ENCODE measurements around the gene AGR2. TPM values are rescaled to one million over a fixed set of nuclear protein-coding genes. Genes with fewer than 3 reads are reported as not detected.

Gene AGR2
- total RNA-seq, 1 donor from 2014 or later: not detected

DNA sequence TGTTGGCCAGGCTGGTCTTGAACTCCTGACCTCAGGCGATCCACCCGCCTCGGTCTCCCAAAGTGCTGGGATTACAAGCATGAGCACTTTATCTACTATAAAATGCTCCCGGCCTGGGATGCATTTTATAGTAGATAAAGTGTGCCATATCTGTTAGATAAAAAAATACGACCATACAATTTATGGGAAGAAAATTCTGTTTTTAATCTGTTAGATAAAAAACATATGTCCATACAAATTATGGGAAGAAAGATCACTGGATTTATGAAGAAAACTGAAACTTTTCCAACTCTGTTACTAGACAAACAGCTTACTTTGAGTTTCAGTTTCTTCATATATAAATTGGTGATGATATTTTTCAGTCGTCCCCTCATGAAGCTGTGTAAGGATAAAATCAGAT, 46.8 kb downstream of the AGR2 start:
- Histone ChIP-seq H3K4me1 (no peaks in the 10 kb centered on the region), H3K9me3 (no peaks in the 10 kb centered on the region), H3K36me3 (no peaks in the 10 kb centered on the region), H3K4me3 (no peak overlapping the region), H3K27ac (no peak overlapping the region), H3K27me3 (no peaks in the 10 kb centered on the region)
- no peak for DNase-seq (ENCODE audit: low spot score in 2 of 2)
- intact Hi-C loops (cut with DNase I): no loop called here
- no peak for TF ChIP-seq CTCF (IDR thresholded peaks at IDR 0.05)

DNA sequence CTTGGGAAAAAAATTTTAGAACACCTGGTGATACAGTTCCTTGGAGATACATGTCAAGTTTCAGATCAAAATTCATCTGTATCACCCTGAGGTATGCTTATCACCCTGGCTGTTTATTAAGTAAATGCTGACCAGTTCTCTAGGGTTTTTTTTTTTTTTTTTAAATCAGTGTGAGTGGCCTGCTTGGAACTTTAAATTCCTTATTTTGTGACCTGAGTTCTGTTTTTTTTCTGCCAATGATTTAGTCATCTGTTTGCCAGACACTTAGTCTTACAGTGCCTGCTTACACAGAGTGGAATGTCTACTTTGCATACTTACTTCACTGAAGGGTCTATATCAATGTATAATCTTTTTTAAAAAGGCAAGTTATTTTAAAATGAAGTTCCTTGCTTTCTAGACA, 49.4 kb downstream of the AGR2 start:
- Histone ChIP-seq H3K9me3 (no peaks in the 10 kb centered on the region), H3K4me3 (no peak overlapping the region), H3K4me1 (no peaks in the 10 kb centered on the region), H3K36me3 (no peaks in the 10 kb centered on the region), H3K27me3 (no peaks in the 10 kb centered on the region), H3K27ac (no peak overlapping the region)
- no peak for DNase-seq (ENCODE audit: low spot score in 2 of 2)
- intact Hi-C loops (cut with DNase I): no loop called here
- no peak for TF ChIP-seq CTCF (IDR thresholded peaks at IDR 0.05)

DNA sequence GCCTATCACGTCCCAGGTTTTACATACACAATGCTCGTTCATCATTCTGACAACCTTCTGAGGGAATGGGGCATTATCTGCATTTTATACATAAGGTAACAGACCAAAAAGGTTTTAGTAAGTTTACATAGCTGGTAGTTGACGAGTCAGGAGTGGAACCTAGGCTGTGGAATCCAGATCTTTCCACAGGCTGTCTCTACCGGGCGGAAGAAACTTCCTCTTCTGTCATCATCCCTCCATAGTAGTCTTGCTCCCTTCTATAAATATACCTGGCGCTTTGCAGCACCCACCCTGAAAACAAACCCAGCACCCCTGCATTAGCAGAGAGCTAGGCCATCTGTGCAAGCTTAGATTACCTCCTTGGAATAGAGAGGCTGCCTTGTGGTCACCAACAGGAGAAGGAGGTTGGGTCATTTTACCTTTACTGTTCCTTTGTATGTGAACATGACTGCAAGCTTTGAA, 49.9 kb downstream of the AGR2 start:
- Histone ChIP-seq H3K27ac (no peak overlapping the region), H3K36me3 (no peaks in the 10 kb centered on the region), H3K9me3 (no peaks in the 10 kb centered on the region), H3K27me3 (no peaks in the 10 kb centered on the region), H3K4me3 (peak overlapping the region in 1 of 2 donors; percentile 76), H3K4me1 (no peaks in the 10 kb centered on the region)
- DNase-seq (ENCODE audit: low spot score in 2 of 2): no peak
- no peak for TF ChIP-seq CTCF (IDR thresholded peaks at IDR 0.05)
- intact Hi-C loops (cut with DNase I): no loop called here

DNA sequence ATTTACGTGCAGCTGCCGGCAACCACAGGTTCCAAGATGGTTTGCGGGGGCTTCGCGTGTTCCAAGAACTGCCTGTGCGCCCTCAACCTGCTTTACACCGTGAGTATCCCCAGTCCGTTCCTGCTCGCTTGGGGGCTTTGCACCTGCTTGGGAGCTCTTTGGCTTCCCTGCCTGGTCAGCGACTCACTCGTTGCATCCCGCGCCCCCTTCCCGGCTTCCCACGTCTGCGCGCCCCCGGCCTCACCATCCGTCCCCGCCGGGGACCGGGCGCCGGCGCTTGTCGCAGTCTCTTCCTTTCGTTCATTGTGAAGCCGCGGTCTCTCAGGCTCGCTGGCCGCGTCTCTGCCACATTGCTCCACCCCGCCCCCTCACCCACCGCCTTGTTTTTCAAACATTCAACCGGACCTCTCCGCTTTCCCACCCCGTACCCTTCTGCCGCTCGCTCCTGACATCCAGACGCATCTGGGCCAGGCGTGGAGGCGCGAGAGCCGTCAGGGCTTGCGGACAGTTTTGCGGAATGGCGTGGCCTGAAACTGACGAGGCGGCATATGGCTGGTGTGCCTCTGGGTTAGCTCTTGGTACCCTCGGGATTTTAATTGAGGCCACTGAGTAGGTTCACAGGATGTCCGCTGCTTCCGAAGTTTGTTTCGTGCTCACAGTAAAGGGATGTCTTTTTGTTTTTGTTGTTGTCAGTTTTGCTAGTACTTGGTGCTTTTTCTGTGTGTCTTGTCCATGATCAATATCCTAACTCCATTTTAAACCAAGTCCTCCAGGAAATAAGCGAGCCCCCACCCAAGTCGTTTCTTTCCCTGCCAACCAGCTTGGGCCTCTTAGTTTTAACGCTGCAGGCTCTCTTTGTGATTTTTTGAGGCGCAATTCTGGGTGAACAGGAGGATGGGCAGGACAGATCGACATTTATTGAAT, 50.6 kb downstream of the AGR2 start:
- Histone ChIP-seq H3K4me1 (no peaks in the 10 kb centered on the region), H3K27me3 (no peaks in the 10 kb centered on the region), H3K27ac (no peak overlapping the region), H3K4me3 (peak overlapping the region; percentile 60 to 76), H3K36me3 (no peaks in the 10 kb centered on the region), H3K9me3 (no peaks in the 10 kb centered on the region)
- TF ChIP-seq CTCF (IDR thresholded peaks at IDR 0.05): no peak
- intact Hi-C loops (cut with DNase I): no loop called here
- no peak for DNase-seq (ENCODE audit: low spot score in 2 of 2)

GRCh38 chr7:16753102-16753931, 51.5 kb downstream of the AGR2 start, which contains the start of gene TSPAN13:
TSPAN13 (plus strand) TSS chr7:16753755; CDS start chr7:16753968, 213 bp downstream.
- no peaks in the 10 kb centered on the region for H3K9me3 ChIP-seq
- no peak for TF ChIP-seq CTCF (IDR thresholded peaks at IDR 0.05)
- peak in 1 of 2 donors; percentile 70 for DNase-seq (ENCODE audit: low spot score in 2 of 2)
- H3K27ac ChIP-seq: no peak within 1 kb of the TSS
- H3K4me1 ChIP-seq: no peaks in the 10 kb centered on the region
- intact Hi-C loops (cut with DNase I): no loop called here
- H3K4me3 ChIP-seq: peak within 1 kb of the TSS; percentile 60 to 76
- H3K27me3 ChIP-seq: no peaks in the 10 kb centered on the region
- H3K36me3 ChIP-seq: no peaks in the 10 kb centered on the region

Measured in ascending aorta (tissue), 2 donors.